EL (cell line): ENCODE measurements around the gene ASTL.

Experiments
- DNase-seq: peaks from one replicate; pipeline ENCODE4 v3.0.0-alpha.2; 2016

The ASTL gene

DNA sequence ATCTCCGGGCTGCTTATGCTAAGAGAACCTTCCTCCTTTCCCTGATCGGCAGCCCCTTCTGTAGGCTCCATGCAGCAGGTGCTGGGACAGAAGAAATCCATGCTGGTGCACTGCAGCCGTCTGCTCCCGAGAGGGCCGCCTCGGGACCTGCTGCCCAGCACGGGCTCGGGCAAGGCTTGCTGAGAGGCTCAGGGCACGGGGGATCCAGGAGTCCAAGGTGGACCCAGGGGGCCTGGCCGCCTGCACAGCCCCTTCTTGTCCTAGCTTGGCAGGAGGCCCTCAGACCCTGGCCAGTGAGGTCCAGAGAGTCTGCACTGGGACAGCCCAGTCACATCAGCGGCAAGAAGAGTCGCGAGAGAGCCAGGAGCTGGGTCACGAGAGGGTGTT, 20.2 kb upstream of the ASTL start:
- no peak for DNase-seq

- DNase-seq = no peak
These were observed 19.6 kb upstream of the ASTL start for GRCh38 chr2:96157649-96158553.

GRCh38 chr2:96156926-96157648, 18.8 kb upstream of the ASTL start:
- no peak for DNase-seq

GRCh38 chr2:96156011-96156820, 17.9 kb upstream of the ASTL start:
- DNase-seq = no peak

- DNase-seq = no peak
These were observed 16.4 kb upstream of the ASTL start for GRCh38 chr2:96154506-96155380.

DNA sequence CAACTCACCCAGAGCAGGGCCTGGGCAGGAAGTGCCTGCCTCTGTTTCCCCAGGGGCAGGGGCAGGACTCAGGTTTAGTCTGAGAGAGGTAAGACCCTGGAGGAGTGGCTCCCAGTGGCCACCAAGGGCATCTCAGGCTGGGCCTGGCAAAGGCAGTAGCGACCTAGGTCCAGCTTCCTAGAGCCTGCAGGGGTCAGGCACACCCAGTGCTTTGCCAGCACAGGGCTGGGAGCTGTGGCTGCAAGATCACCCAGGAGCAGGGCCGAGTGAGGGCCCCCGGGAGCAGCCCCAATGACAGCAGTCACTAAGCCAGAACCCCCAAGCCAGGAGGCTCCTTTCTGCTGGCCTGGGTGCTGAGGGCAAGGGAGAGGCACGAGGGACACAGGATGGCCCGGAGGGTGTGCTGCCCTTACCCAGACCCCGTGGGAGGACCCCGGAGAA, 15.7 kb upstream of the ASTL start:
- no peak for DNase-seq

GRCh38 chr2:96153291-96153713, 15.0 kb upstream of the ASTL start:
- no peak for DNase-seq

GRCh38 chr2:96152304-96153161, 14.2 kb upstream of the ASTL start:
- no peak for DNase-seq

DNA sequence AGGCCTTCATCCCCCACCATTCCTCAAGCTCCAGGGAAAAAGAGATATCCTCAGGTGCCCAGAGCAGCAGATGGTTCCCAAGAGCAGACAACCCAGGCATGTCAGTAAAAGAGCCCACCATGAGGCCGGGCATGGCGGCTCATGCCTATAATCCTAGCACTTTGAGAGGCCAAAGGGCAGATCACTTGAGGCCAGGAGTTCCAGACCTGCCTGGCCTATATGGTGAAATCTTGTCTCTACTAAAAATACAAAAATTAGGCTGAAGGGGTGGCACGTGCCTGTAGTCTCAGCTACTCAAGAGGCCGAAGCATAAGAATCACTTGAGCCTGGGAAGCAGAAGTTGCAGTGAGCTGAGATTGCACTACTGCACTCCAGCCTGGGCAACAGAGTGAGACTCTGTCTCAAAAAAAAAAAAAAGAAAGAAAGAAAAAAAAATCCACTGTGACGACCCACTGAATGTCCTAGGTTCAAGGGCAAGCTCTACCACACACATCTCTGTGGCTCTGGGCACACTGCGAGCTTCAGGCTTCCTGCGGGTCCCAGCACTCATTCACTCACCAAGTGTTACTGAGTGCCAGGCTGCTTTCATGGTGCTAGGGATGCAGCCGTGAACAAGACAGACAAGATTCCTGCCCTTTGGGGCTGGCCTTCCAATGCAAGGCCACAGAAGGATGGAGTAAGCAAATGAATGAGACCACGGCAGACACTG, 13.4 kb upstream of the ASTL start:
- DNase-seq = no peak

- no peak for DNase-seq
These were observed 12.7 kb upstream of the ASTL start for GRCh38 chr2:96150791-96151594.

DNA sequence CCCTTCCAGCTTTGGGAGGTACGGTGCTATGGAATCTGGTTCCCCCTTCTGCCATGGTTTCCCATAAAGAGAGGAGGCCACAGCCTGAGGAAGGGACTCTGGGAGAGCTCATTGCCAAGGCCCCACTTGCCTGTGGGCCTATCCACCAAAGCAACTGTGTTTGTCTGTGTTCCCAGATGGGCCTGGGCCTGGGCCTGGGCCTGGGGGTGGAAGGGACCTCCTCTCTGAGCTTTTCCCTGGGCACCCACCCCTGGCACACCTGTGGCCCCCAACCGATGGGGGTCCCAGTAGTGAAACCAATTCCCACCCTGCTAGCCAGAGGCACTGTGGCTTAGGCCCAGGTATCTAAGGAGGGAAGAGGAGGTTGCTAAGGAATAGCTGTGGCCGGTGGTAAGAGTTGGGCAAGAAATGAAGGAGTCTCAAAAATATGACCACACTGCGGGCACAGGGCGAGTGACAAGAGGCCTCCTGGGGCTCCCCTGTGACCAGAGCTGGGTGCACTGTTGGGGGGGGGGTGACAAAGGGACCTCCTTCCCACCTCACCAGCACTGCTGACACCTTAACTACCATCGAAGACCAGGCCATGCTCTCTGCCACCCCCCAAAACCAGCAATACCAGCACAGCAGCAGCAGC, 11.8 kb upstream of the ASTL start:
- no peak for DNase-seq

GRCh38 chr2:96148410-96149217, 10.3 kb upstream of the ASTL start:
- peak; percentile 88 for DNase-seq

GRCh38 chr2:96147593-96148201, 9.4 kb upstream of the ASTL start:
- no peak for DNase-seq

GRCh38 chr2:96146881-96147592, 8.7 kb upstream of the ASTL start:
- peak; percentile 47 for DNase-seq

- DNase-seq = no peak
These were observed 8.0 kb upstream of the ASTL start for GRCh38 chr2:96146153-96146880.

DNA sequence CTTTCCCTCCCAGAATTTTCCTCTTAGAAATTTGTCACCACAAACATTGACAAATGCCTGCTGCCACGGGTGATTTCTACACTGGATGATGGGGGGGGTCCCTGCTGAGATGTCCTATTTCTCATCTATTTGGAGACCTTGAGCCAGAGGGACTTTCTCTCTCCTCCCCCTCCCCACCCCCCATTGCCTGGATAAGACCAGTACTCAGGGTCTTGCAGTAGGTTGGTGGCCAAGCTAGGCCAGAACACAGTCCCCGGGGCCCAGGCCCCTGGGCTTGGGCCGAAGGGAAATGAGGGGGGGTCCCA, 7.5 kb upstream of the ASTL start:
- DNase-seq = no peak
